IPS-18c (cell line): ENCODE results near the gene IFTAP.
"Not testable (repeated sequence)": the region's sequence is repeated elsewhere in the genome, so short reads cannot be mapped to it uniquely, and the experiment has no call there.

Experiments used
- H3K4me3 ChIP-seq: 2 replicates; pipeline ENCODE4 v1.7.0; 2013; ENCODE audit warnings: low read depth, mild to moderate bottlenecking, low read length, moderate library complexity; ENCODE audit not compliant: insufficient read depth
- H3K9me3 ChIP-seq: one replicate; pipeline ENCODE4 v1.6.1; 2013; ENCODE audit warnings: mild to moderate bottlenecking, low read length, moderate library complexity; ENCODE audit not compliant: control insufficient read depth, insufficient read depth

The IFTAP gene

DNA sequence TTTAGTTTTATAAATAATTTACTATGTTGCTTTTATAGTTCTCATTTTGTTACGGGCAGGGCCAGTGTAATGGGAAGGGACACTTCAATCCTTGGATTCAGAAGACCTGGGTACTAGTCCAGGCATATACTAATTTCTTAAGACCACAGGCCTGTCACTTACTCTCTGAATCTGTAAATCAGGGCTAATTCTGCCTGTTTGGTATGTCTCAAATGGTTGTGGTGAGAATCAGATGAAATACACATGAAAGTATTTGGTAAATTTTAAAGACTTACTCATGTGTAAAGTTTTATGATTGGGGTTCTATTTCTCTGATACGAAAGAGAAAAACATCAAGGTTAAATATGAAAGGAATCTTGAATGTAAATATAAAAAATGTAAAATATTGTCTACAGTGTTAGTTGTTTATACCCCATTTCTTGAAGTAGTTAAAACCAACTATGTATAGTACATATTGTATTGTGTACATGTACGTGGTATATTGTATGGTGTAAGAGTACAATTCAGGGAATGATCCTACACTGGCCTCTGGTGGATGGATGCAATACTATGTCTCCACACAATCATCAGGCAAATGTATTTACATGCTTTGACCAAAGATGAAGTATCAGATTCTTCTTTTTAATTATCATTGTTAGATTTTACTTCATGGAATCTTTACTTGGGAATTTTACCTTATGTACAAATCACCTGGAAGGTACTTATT, 28.3 kb downstream of the IFTAP start:
- Histone ChIP-seq H3K4me3 (no peak overlapping the region), H3K9me3 (no peaks in the 10 kb centered on the region)

GRCh38 chr11:36623494-36623893, 29.2 kb downstream of the IFTAP start:
- Histone ChIP-seq H3K9me3 (no peaks in the 10 kb centered on the region), H3K4me3 (no peak overlapping the region)

- Histone ChIP-seq H3K9me3 (no peaks in the 10 kb centered on the region), H3K4me3 (no peak overlapping the region)
These were observed 32.7 kb downstream of the IFTAP start for GRCh38 chr11:36627006-36627405.

DNA sequence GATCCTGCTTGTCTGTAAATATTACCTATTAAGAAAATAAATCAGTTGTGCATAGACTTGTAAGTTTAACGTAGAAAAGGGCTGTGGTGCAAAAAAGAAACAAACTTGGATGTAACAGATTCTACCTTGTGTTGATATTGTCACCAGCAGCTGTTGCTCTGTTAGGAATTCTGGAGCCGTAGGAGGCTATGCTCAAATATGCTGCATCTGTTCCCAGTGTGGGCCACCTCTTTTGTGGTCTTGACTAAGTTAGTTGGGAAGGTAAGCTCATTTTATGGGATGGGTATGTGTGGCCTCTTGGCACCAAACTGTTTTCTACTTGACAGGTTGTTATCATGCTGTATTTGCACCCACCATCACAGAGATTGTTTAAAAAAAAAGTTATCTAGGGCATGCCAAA, 33.2 kb downstream of the IFTAP start:
- H3K9me3 ChIP-seq, result no peaks in the 10 kb centered on the region
- no peak overlapping the region for H3K4me3 ChIP-seq

DNA sequence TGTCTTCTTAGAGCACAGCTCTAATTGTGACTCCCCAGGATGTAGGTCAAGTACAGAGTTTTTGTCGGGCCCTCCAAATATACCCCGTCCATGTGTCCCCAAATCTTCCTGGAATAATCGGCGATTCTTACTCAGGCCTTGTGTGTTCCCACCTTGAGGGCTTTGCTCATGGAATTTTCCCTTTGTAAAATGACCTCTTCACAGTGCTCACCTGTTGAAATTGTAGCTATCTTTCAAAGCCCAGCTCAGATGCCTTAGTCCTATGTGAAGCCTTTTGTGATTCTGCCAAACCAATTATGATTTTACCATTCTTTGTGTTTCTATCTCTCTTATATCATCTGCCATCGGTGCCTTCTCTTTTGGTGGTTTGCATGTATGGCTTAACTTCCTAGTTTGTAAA, 33.8 kb downstream of the IFTAP start:
- Histone ChIP-seq H3K4me3 (no peak overlapping the region), H3K9me3 (no peaks in the 10 kb centered on the region)

DNA sequence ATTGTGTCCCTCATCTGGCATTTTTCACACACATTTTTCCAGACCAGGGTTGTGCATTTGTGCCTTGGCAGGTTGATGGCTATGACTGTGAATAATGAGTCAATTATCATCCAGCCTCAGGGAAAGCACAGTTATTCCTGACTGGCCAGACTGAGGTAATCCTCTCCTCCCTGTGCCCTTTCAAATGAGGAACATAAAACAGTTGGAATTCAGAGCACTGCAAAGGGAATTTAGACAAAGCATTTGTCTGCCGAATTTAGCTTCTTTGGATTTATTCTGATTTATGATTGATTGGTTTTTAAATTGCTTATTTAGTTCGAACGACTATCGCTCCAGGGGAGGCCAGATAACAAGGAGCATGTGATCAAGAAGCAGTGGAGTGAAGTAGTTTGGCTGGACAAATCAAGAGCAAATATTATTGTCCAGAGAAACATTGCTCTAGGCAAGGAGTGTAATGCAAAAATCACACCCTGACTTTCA, 34.5 kb downstream of the IFTAP start:
- Histone ChIP-seq H3K4me3 (no peak overlapping the region), H3K9me3 (no peaks in the 10 kb centered on the region)

DNA sequence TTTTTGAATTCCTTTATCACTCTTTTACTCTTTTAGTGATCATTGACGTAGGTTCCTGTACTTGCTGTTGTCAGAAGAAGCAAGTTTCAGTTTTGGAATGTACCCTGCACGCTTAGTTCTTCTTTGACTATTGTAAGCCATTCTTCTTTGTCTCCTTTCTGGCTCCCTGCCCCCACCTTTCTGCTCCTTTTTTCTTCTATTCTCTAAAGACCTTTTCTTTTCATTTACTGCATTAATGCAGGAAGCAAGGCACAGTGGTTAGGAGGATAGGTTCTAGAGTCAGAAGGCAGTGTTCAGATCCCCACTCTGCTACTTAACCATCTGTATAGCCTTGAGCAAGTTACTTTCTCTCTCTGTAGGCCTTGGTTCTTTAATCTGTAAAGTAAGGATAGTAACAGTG, 37.5 kb downstream of the IFTAP start:
- no peaks in the 10 kb centered on the region for H3K9me3 ChIP-seq

GRCh38 chr11:36635066-36635862, 41.0 kb downstream of the IFTAP start:
- Histone ChIP-seq H3K4me3 (no peak overlapping the region), H3K9me3 (no peaks in the 10 kb centered on the region)

More for the DNA sequence above, 37.5 kb downstream of the IFTAP start:
- no peak overlapping the region for H3K4me3 ChIP-seq

DNA sequence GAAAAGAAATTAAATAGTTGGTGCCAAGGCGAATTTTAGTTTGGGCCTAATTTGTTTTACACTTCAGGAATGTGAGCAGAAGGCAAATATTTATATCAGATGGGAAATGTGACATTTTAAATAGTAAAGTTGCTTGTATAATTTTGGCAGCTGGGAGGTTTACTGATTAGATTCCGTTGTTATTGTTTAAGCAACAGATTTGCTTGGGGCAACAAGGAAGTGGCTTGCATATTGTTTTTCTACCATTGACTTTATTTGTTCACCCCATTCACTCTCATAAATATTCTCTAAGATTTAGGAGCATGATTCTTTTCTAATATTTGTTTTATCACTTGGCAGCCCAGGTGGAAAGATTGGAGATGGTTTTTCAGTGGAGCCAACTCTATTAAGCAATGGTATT, 44.3 kb downstream of the IFTAP start:
- H3K9me3 ChIP-seq, result no peaks in the 10 kb centered on the region
- no peak overlapping the region for H3K4me3 ChIP-seq

- Histone ChIP-seq H3K9me3 (no peaks in the 10 kb centered on the region), H3K4me3 (no peak overlapping the region)
These were observed 63.4 kb downstream of the IFTAP start for GRCh38 chr11:36657610-36658267.

DNA sequence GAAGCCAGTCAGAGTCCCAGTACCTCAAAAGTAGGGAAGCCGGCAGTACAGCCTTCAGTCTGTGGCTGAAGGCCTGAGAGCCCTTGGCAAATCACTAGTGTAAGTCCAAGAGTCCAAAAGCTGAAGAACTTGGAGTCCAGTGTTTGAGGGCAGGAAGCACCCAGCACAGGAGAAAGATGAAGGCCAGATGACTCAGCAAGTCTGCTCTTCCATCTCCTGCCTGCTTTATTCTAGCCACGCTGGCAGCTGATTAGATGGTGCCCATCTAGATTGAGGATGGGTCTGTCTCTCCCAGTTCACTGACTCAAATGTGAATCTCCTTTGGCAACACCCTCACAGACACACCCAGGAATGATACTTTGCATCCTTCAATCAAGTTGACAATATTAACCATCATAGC, 67.1 kb downstream of the IFTAP start:
- H3K4me3 ChIP-seq, H3K9me3 ChIP-seq: not testable (repeated sequence)

DNA sequence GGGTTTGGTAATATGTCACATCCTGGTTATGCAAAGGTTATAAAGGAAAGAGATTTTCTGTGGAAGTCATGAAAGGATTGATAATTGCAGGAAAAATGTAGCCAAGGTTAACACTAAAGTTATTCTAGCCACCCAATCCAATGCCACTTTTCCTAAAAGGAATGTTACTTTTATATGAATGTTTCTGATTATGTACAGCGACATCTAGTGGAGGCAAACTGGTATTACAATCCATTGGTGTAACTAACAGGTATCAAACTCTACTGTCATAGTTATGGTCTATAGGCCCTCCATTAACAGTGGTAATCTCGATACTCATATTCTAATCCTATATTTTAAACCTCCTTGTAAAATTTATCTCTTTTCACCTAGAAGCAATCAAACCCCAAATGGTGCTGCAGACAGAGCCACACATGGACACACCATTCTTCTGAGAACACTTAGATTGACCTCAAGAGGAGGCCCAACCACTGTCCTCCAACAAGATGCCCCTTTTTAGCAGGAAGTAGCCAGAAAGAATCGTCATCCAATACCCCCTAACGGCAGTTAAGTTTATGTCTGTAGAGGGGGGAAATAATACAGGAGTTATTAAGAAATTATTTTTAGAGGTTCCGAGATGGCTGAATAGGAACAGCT, 78.6 kb downstream of the IFTAP start:
- Histone ChIP-seq H3K4me3 (no peak overlapping the region), H3K9me3 (peaks cover 3% of the 10 kb centered on the region)

GRCh38 chr11:36679547-36679946, 85.2 kb downstream of the IFTAP start:
- not testable (repeated sequence) for H3K4me3 ChIP-seq, H3K9me3 ChIP-seq

DNA sequence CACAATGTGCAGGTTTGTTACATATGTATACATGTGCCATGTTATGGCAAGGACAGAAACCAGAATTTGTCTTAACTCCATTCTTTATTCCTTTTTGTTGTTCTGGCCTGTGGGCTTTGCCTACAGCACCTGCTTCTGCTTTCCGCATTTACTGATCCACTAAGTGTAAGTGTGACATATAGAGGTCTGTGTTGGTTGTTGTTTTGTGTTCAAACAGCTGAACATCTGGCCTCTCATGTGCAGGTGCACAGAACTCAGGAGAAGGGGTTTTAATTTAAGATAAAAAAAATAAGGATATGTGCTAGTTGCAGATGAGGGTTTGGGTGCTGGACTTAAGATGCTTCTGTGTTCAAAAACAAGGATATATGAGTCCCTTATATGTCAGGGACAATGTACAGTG, 89.5 kb downstream of the IFTAP start:
- Histone ChIP-seq H3K4me3 (no peak overlapping the region), H3K9me3 (no peaks in the 10 kb centered on the region)

DNA sequence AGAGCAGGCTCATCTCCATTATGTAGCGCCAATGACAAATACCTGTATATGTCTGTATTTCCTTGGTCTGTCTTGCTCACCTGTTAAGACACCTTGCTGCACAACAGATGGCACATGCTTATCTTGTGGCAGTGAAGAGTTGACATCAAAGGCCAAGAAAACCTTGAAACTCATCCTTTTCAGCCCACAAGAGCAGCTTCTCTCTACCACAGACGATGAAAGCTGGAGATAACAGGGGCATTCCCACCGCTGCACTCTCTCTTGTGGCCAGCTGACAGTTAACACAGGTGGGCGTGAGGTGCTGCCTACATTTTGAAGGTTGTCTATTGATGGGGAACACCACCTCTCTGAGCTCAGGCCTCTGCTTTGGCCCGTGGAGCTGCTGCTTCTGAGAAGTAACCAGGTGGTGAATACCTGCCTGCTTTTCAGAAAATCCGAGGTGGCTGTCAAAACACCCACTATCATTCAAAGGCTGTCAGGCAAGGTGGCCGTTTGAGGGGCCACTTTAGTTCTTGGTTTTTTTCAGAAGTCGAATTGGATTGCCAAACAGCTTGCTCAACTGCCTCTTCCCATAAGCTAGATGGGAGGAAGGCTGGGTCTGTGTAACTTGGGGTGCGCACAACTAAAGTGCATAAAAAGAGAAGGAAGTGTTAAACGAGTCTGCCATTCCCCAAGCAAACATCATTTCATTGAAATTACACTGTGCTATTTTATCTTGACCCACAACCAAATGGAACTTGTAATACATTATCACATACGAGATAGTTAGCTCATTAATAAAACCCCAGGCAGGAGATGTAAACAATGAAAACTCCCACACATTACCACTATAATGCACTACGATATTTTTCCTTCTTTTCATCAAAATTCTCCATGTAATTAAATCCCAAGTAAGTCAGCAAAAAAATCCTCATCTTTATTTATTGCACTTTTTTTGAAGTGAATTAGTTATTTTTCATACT, 90.8 kb downstream of the IFTAP start:
- Histone ChIP-seq H3K4me3 (no peak overlapping the region), H3K9me3 (no peaks in the 10 kb centered on the region)

- H3K4me3 ChIP-seq, result no peak overlapping the region
- H3K9me3 ChIP-seq, result no peaks in the 10 kb centered on the region
These were observed 93.8 kb downstream of the IFTAP start for GRCh38 chr11:36688132-36688531.
